HFFc6 (cell line): ENCODE measurements around the gene RFLNA. TPM values are rescaled to one million over a fixed set of nuclear protein-coding genes. Genes with fewer than 3 reads are reported as not detected.

ENCODE experiments used
- DNase-seq: peaks from one replicate; pipeline ENCODE4 v3.0.0-alpha.2; 2018
- H3K27ac Mint-ChIP-seq: 2 replicates; pipeline ENCODE4 v1.8.0; 2020; ENCODE audit warnings: mild to moderate bottlenecking, mixed read lengths
- H3K27me3 Mint-ChIP-seq: 2 replicates; pipeline ENCODE4 v1.8.0; 2021; ENCODE audit warnings: mild to moderate bottlenecking, moderate library complexity, mixed read lengths; ENCODE audit not compliant: insufficient read depth
- H3K36me3 Mint-ChIP-seq: 2 replicates; pipeline ENCODE4 v1.8.0; 2021; ENCODE audit warnings: low read depth, mixed read lengths
- H3K4me1 Mint-ChIP-seq: 2 replicates; pipeline ENCODE4 v1.8.0; 2020; ENCODE audit warnings: low read depth, mixed read lengths
- H3K4me3 Mint-ChIP-seq: 2 replicates; pipeline ENCODE4 v1.8.0; 2020; ENCODE audit warnings: mild to moderate bottlenecking, moderate library complexity, mixed read lengths
- H3K9me3 Mint-ChIP-seq: 2 replicates; pipeline ENCODE4 v1.8.0; 2020; ENCODE audit warnings: mild to moderate bottlenecking, mixed read lengths
- total RNA-seq, 6 experiments: library from RNA; stranded (reverse); fragmentation: NEBNext Ultra II Directional; extraction: Animal tissue kit (Norgen Biotek cat#: 25700); gene quantifications; 2 replicates in 1 of 6; 3 replicates in 5 of 6; pipeline ENCODE4 v1.2.3, GENCODE V29; 2021
- TF ChIP-seq, protein P1 (sequence below): fragments of 200-600 bp; sonication (generic); IDR thresholded peaks from 2 replicates; pipeline ENCODE4 v1.5.0; 2021; ENCODE audit warnings: antibody characterized with exemption, mild to moderate bottlenecking

RFLNA gene
- total RNA-seq, 6 experiments from 2014 or later, result not detected

DNA sequence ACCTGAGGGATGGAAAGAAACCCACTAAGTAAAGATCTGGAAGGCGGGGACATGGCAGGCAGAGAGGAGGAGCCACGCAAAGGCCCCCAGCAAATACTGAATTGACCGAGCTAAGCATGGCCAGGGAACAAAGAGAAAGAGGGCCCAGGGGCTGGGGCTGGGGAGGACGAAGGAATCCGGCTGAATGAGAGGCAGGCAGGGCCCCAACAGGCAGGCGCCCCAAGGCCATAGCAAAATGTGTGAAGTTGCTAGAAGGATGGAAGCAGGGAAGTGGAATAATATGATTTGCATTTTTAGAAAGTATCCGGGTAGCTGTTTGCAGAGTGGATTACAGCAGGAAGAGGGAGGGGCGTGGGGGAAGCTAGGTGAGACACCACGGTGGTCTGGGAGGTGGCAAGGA, 49.1 kb downstream of the RFLNA start:
- Mint-ChIP-seq H3K27ac (no peak overlapping the region), H3K4me3 (peak overlapping the region; percentile 24; the same call in 1 of the 2 replicates), H3K9me3 (peaks cover 3% of the 10 kb centered on the region; the same call in 1 of the 2 replicates), H3K27me3 (peaks cover 22% of the 10 kb centered on the region), H3K36me3 (peaks cover 27% of the 10 kb centered on the region), H3K4me1 (no peaks in the 10 kb centered on the region)
- DNase-seq, result no peak
- TF ChIP-seq, protein P1, sequence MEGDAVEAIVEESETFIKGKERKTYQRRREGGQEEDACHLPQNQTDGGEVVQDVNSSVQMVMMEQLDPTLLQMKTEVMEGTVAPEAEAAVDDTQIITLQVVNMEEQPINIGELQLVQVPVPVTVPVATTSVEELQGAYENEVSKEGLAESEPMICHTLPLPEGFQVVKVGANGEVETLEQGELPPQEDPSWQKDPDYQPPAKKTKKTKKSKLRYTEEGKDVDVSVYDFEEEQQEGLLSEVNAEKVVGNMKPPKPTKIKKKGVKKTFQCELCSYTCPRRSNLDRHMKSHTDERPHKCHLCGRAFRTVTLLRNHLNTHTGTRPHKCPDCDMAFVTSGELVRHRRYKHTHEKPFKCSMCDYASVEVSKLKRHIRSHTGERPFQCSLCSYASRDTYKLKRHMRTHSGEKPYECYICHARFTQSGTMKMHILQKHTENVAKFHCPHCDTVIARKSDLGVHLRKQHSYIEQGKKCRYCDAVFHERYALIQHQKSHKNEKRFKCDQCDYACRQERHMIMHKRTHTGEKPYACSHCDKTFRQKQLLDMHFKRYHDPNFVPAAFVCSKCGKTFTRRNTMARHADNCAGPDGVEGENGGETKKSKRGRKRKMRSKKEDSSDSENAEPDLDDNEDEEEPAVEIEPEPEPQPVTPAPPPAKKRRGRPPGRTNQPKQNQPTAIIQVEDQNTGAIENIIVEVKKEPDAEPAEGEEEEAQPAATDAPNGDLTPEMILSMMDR, result no peak

DNA sequence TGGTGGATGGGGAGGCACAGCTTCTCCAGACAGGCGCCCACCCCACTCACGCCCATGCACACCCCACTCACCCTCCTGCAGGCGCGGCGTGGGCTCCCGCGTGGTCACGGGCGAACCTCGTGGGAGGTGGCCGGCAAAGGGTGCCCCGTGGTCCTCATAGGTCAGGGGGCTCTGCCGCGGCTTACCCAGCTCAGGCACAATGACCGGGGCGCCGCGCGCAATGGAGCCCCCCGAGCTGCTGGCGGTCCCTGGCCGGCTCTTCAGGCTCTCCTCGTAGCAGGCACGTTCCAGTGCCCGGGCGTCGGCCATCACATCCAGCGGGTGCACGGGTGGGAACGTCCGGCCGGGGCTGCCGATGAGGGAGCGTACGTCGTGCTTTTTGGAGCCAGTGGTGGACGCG, 49.6 kb downstream of the RFLNA start:
- Mint-ChIP-seq H3K27ac (no peak overlapping the region), H3K9me3 (peaks cover 3% of the 10 kb centered on the region; the same call in 1 of the 2 replicates), H3K36me3 (peaks cover 30% of the 10 kb centered on the region), H3K27me3 (peaks cover 24% of the 10 kb centered on the region), H3K4me3 (no peak overlapping the region; the same call in 1 of the 2 replicates), H3K4me1 (no peaks in the 10 kb centered on the region)
- TF ChIP-seq, protein P1, result no peak
- no peak for DNase-seq

DNA sequence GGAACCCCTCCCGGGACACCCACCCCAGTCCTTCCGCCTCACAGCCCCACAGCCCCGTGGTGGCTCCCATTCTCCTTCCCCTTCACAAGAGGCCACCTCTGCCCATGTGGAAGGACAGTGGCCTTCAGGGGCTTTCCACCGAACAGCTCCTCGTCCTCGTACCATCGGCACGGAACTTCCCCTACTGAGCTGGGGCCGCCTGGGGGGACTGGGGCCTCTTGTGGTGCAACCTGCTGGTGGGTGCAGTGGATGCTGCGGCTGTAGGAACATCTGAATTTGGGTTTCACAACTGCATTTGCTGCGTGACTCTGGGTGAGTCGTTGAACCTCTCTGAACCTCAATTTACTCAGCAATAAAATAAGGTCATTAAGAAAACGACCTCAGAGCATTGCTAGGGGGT, 50.9 kb downstream of the RFLNA start:
- Mint-ChIP-seq H3K4me1 (no peaks in the 10 kb centered on the region), H3K27ac (peak overlapping the region; percentile 40; the same call in 1 of the 2 replicates), H3K36me3 (peaks cover 35% of the 10 kb centered on the region)

DNA sequence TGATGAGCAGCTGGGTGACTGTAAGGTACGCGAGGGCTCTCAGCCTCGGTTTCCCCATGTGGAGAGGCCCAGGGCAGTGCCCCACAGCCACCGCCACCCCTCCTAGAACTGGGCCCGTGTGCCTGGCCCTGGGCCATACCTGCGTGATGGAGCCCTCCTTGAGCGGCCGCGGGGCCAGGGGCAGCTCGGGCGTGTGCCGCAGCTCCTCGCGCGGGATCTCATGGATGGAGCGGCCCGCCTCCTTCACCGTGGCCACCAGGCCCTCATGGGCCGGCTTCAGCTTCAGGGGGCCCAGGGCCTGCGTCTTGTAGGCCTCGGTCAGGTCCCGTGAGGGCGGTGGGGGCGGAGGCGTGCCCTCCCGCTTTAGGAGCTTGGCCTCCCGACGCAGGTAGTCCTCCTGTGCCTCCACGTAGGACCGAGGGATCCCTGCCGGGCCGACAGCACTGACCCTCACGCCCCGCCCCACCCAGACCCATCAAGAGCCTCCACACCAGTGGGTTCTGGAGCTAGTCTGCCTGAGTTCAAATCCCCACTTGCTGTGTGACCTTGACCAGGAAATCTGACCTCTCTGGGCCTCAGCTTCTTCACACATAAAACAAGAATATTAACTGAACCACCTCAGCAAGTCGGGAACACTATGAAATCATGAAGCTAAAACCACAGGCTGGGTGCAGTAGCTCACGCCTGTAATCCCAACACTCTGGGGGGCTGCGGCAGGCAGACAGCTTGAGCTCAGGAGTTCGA, 51.7 kb downstream of the RFLNA start:
- Mint-ChIP-seq H3K4me1 (no peaks in the 10 kb centered on the region), H3K9me3 (peaks cover 3% of the 10 kb centered on the region; the same call in 1 of the 2 replicates), H3K27me3 (peaks cover 17% of the 10 kb centered on the region), H3K36me3 (peaks cover 36% of the 10 kb centered on the region), H3K4me3 (no peak overlapping the region), H3K27ac (no peak overlapping the region)
- TF ChIP-seq, protein P1, result no peak
- no peak for DNase-seq

More for the DNA sequence above, 50.9 kb downstream of the RFLNA start:
- H3K27me3 Mint-ChIP-seq, result peaks cover 23% of the 10 kb centered on the region
- TF ChIP-seq, protein P1, result no peak
- DNase-seq, result no peak
- H3K9me3 Mint-ChIP-seq, result peaks cover 3% of the 10 kb centered on the region; the same call in 1 of the 2 replicates
- H3K4me3 Mint-ChIP-seq, result no peak overlapping the region; the same call in 1 of the 2 replicates

DNA sequence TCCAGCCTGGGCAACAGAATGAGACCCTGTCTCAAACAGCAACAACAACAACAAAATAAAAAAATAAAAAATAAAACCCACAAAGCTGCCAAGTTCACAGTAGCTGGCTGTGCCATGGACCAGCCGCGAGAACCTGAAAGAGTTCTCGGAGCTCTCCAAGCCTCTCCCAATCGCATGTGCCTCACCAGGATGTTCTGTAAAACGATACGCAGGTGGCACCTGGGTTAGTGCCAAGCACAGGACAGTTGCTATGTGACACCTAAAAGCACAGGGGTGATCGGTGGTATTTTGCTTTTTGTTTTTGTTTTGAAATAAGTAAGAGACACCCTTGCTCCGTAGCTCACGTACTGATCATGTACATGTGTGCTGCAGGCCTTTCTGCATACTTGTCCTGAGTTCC, 52.4 kb downstream of the RFLNA start:
- DNase-seq, result no peak
- Mint-ChIP-seq H3K27ac (no peak overlapping the region), H3K36me3 (peaks cover 33% of the 10 kb centered on the region), H3K4me1 (no peaks in the 10 kb centered on the region), H3K27me3 (peaks cover 17% of the 10 kb centered on the region), H3K9me3 (peaks cover 3% of the 10 kb centered on the region; the same call in 1 of the 2 replicates), H3K4me3 (no peak overlapping the region)
- TF ChIP-seq, protein P1, result no peak
